HCT116 (cell line): ENCODE data around the gene PARD6G. TPM values are rescaled to one million over a fixed set of nuclear protein-coding genes. Genes with fewer than 3 reads are reported as not detected.

ENCODE experiments used
- ATAC-seq: fragments of 200-7000 bp; cut with Tn5 transposase; 2 replicates; pipeline ENCODE4 v1.9.1; 2020; ENCODE audit warnings: mild to moderate bottlenecking, moderate library complexity
- BruUV-seq: library from RNA; stranded (reverse); fragments of 400-500 nt; replicated peaks from 2 replicates; lab custom pipeline; 2021; lab: Mats Ljungman, UMichigan
- CTCF ChIA-PET: fragments of 300-600 bp; sonication (Branson Sonifier 250); formaldehyde crosslinking; loops from one replicate; lab custom pipeline; 2021; ENCODE audit warnings: antibody characterized with exemption; lab: Charles Lee
- POLR2A ChIA-PET: fragments of 300-600, 350-600 bp; sonication (Branson Sonifier 250); formaldehyde crosslinking; loops from one replicate; lab custom pipeline; 2021; ENCODE audit warnings: antibody characterized with exemption; lab: Charles Lee
- RAD21 ChIA-PET, 2 experiments: fragments of 300-600 bp; sonication (Branson Sonifier 250); formaldehyde crosslinking; loops; one replicate each; lab custom pipeline; 2023; ENCODE audit warnings: low total read pairs in 2 of 2; ENCODE audit not compliant: uncharacterized antibody in 2 of 2, unreplicated experiment in 2 of 2, low non-redundant PET in 1 of 2; lab: Charles Lee
- DNase-seq: peaks from one replicate; pipeline ENCODE4 v3.0.0-alpha.2; 2010; ENCODE audit warnings: low read depth, low spot score
- H2AFZ ChIP-seq: fragments of 200-600 bp; shearing (Covaris generic), sonication (generic); 2 replicates; pipeline ENCODE4 v1.6.1; 2017; ENCODE audit warnings: low read depth, mixed run types, mixed read lengths, antibody characterized with exemption, low read length; ENCODE audit not compliant: poor library complexity, severe bottlenecking
- H3K27ac ChIP-seq: 2 replicates; pipeline ENCODE4 v1.5.1; 2012; ENCODE audit warnings: low read depth, low read length
- H3K27me3 ChIP-seq: fragments of 200-600 bp; sonication (generic); 2 replicates; pipeline ENCODE4 v1.6.1; 2016; ENCODE audit warnings: mixed run types, low read length, mixed read lengths; ENCODE audit not compliant: insufficient read depth
- H3K36me3 ChIP-seq, 2 experiments: fragments of 200-500 bp in 1 of 2; fragments of 200-600 bp in 1 of 2; sonication (Bioruptor generic) in 1 of 2; sonication (generic) in 1 of 2; 2 replicates each; pipeline versions ENCODE4 v1.5.1 to v1.6.1; 2014 to 2016; ENCODE audit warnings: low read length in 2 of 2, inconsistent platforms in 1 of 2, mixed read lengths in 1 of 2, mixed run types in 1 of 2; ENCODE audit not compliant: insufficient read depth in 2 of 2, control insufficient read depth in 1 of 2
- H3K4me1 ChIP-seq, 2 experiments: fragments of 200-600 bp in 1 of 2; sonication (generic) in 1 of 2; 2 replicates each; pipeline versions ENCODE4 v1.5.1 to v1.6.1; 2012 to 2017; ENCODE audit warnings: low read length in 2 of 2, inconsistent platforms in 1 of 2, mild to moderate bottlenecking in 1 of 2, mixed read lengths in 1 of 2, mixed run types in 1 of 2, moderate library complexity in 1 of 2; ENCODE audit not compliant: insufficient read depth in 2 of 2, control insufficient read depth in 1 of 2
- H3K4me2 ChIP-seq: fragments of 200-600 bp; sonication (generic); 2 replicates; pipeline ENCODE4 v1.6.1; 2017; ENCODE audit warnings: mixed run types, low read length, mixed read lengths
- H3K4me3 ChIP-seq, 2 experiments: fragments of 200-600 bp in 1 of 2; sonication (generic) in 1 of 2; replicated peaks in 1 of 2; 2 replicates each; pipeline ENCODE4 v1.5.1; 2011 to 2016; ENCODE audit warnings: low read length in 2 of 2, control low read depth in 1 of 2, low read depth in 1 of 2, mild to moderate bottlenecking in 1 of 2, mixed read lengths in 1 of 2, mixed run types in 1 of 2
- H3K79me2 ChIP-seq: fragments of 200-600 bp; sonication (generic); 2 replicates; pipeline ENCODE4 v1.6.1; 2017; ENCODE audit warnings: mild to moderate bottlenecking, mixed run types, low read length, moderate library complexity, mixed read lengths; ENCODE audit not compliant: insufficient read depth
- H3K9ac ChIP-seq: fragments of 200-600 bp; sonication (generic); 2 replicates; pipeline ENCODE4 v1.6.1; 2016; ENCODE audit warnings: low read length, mixed read lengths
- H3K9me2 ChIP-seq: fragments of 200-600 bp; sonication (generic), shearing (Covaris generic); 2 replicates; pipeline ENCODE4 v1.6.1; 2017; ENCODE audit warnings: mixed run types, mild to moderate bottlenecking, moderate library complexity; ENCODE audit not compliant: insufficient read depth
- H3K9me3 ChIP-seq, 2 experiments: fragments of 200-500 bp in 1 of 2; fragments of 200-600 bp in 1 of 2; sonication (Bioruptor generic) in 1 of 2; sonication (generic) in 1 of 2; 2 replicates each; pipeline ENCODE4 v1.6.1; 2014 to 2017; ENCODE audit warnings: low read length in 2 of 2, mixed read lengths in 2 of 2, inconsistent platforms in 1 of 2, low read depth in 1 of 2, mild to moderate bottlenecking in 1 of 2, mixed run types in 1 of 2, moderate library complexity in 1 of 2; ENCODE audit not compliant: control insufficient read depth in 1 of 2, insufficient read depth in 1 of 2
- H4K20me1 ChIP-seq: fragments of 200-600 bp; sonication (generic), shearing (Covaris generic); 2 replicates; pipeline ENCODE4 v1.6.1; 2017; ENCODE audit warnings: mixed run types, mild to moderate bottlenecking, moderate library complexity; ENCODE audit not compliant: insufficient read depth
- CEBPB ChIP-seq: IDR thresholded peaks from 2 replicates; pipeline ENCODE4 v1.6.1; 2012; ENCODE audit warnings: low read depth
- EGR1 ChIP-seq: IDR thresholded peaks from 2 replicates; pipeline ENCODE4 v1.6.1; 2012; ENCODE audit warnings: low read depth
- ELF1 ChIP-seq: IDR thresholded peaks from 2 replicates; pipeline ENCODE4 v1.6.1; 2012; ENCODE audit warnings: low read depth, borderline replicate concordance
- EZH2 ChIP-seq: fragments of 200-600 bp; sonication (generic); IDR thresholded peaks from 2 replicates; pipeline ENCODE4 v1.6.1; 2017; ENCODE audit warnings: antibody characterized with exemption, mixed run types
- EZH2phosphoT487 ChIP-seq: fragments of 200-600 bp; IDR thresholded peaks from 2 replicates; pipeline ENCODE4 v1.6.1; 2018; ENCODE audit warnings: antibody characterized with exemption, borderline replicate concordance
- FOSL1 ChIP-seq: IDR thresholded peaks from 2 replicates; pipeline ENCODE4 v1.6.1; 2012; ENCODE audit warnings: low read depth
- POLR2A ChIP-seq: IDR thresholded peaks from 2 replicates; pipeline ENCODE4 v1.7.0; 2011; ENCODE audit warnings: borderline replicate concordance; ENCODE audit not compliant: insufficient read depth, insufficient read length; ENCODE audit errors: extremely low read depth
- POLR2AphosphoS5 ChIP-seq: IDR thresholded peaks from 2 replicates; pipeline ENCODE4 v1.6.1; 2011; ENCODE audit warnings: mild to moderate bottlenecking, low read depth, low read length, moderate library complexity
- RAD21 ChIP-seq: IDR thresholded peaks from 2 replicates; pipeline ENCODE4 v1.6.1; 2012; ENCODE audit warnings: low read depth, mild to moderate bottlenecking
- REST ChIP-seq: IDR thresholded peaks from 2 replicates; pipeline ENCODE4 v1.6.1; 2012; ENCODE audit warnings: low read depth
- SIN3A ChIP-seq: IDR thresholded peaks from 2 replicates; pipeline ENCODE4 v1.6.1; 2012; ENCODE audit warnings: low read depth
- ZFX ChIP-seq: fragments of 450-650 bp; IDR thresholded peaks from 2 replicates; pipeline ENCODE4 v1.6.1; 2017
- ZNF274 ChIP-seq: fragments of 200-500 bp; sonication (Bioruptor generic); IDR thresholded peaks from 2 replicates; pipeline ENCODE4 v1.6.1; 2014; ENCODE audit warnings: mild to moderate bottlenecking, low read depth, low read length, inconsistent platforms
- intact Hi-C: fragments of 100-400 bp; cut with micrococcal nuclease; formaldehyde crosslinking; loops from 2 replicates; pipeline ENCODE4 v1.10.0; 2022
- total RNA-seq: library from RNA; stranded (reverse); gene quantifications from one replicate; pipeline ENCODE4 v1.2.1, GENCODE V29; 2021; ENCODE audit not compliant: unreplicated experiment
- TF ChIP-seq, protein P1 (sequence below): IDR thresholded peaks from 2 replicates; pipeline ENCODE4 v1.6.1; 2012
- TF ChIP-seq, protein P2 (sequence below): IDR thresholded peaks from 2 replicates; pipeline ENCODE4 v1.6.1; 2011; ENCODE audit warnings: mild to moderate bottlenecking, low read length, moderate library complexity; ENCODE audit not compliant: insufficient replicate concordance; ENCODE audit errors: extremely low read depth
- TF ChIP-seq, protein P3 (sequence below): IDR thresholded peaks from 2 replicates; pipeline ENCODE4 v1.6.1; 2012

Gene PARD6G
- total RNA-seq, 1 experiment from 2014 or later, result 12.8 TPM

- BruUV-seq, result no TSS peak
- H3K36me3 ChIP-seq, result peaks cover 22 to 48% of the 10 kb centered on the region in 2 experiments
- ChIA-PET RAD21 (interaction anchor here in 1 of 2 experiments (0.7 kb wide), 1 partner anchor 34 kb away, joined by 3 read pairs; no protein-coding TSS in a partner anchor), POLR2A (no interaction called here), CTCF (no interaction called here)
- ATAC-seq, result no peak
- H3K9me3 ChIP-seq, result no peaks in the 10 kb centered on the region
- TF ChIP-seq ZNF274 (no peak), SIN3A (no peak), CEBPB (no peak), POLR2AphosphoS5 (no peak), ELF1 (no peak), EGR1 (no peak), EZH2phosphoT487 (no peak), POLR2A (no peak), RAD21 (no peak), FOSL1 (no peak), EZH2 (no peak), ZFX (no peak), REST (no peak)
- TF ChIP-seq, protein P1, sequence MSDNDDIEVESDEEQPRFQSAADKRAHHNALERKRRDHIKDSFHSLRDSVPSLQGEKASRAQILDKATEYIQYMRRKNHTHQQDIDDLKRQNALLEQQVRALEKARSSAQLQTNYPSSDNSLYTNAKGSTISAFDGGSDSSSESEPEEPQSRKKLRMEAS, result no peak
- TF ChIP-seq, protein P2, sequence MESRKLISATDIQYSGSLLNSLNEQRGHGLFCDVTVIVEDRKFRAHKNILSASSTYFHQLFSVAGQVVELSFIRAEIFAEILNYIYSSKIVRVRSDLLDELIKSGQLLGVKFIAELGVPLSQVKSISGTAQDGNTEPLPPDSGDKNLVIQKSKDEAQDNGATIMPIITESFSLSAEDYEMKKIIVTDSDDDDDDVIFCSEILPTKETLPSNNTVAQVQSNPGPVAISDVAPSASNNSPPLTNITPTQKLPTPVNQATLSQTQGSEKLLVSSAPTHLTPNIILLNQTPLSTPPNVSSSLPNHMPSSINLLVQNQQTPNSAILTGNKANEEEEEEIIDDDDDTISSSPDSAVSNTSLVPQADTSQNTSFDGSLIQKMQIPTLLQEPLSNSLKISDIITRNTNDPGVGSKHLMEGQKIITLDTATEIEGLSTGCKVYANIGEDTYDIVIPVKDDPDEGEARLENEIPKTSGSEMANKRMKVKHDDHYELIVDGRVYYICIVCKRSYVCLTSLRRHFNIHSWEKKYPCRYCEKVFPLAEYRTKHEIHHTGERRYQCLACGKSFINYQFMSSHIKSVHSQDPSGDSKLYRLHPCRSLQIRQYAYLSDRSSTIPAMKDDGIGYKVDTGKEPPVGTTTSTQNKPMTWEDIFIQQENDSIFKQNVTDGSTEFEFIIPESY, result no peak
- TF ChIP-seq, protein P3, sequence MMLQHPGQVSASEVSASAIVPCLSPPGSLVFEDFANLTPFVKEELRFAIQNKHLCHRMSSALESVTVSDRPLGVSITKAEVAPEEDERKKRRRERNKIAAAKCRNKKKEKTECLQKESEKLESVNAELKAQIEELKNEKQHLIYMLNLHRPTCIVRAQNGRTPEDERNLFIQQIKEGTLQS, result no peak
- H3K79me2 ChIP-seq, result peaks cover 94% of the 10 kb centered on the region
- no peak overlapping the region for H3K4me3 ChIP-seq
- H3K4me1 ChIP-seq, result no peaks in the 10 kb centered on the region
- H4K20me1 ChIP-seq, result 0 out of 2 replicates have a peak, but pooled peaks cover 13% of the 10 kb centered on the region
- no peak overlapping the region for H2AFZ ChIP-seq
- intact Hi-C loops, result no loop called here
- no peak overlapping the region for H3K4me2 ChIP-seq
- H3K27me3 ChIP-seq, result no peaks in the 10 kb centered on the region
- no peak for DNase-seq
- H3K9me2 ChIP-seq, result no peaks in the 10 kb centered on the region
- H3K27ac ChIP-seq, result no peak overlapping the region
- H3K9ac ChIP-seq, result no peak overlapping the region
Observed at GRCh38 chr18:80132180-80132812, 115.0 kb downstream of the PARD6G start.
